K562 (cell line): ENCODE results near the gene IGSF21. TPM values are rescaled to one million over a fixed set of nuclear protein-coding genes. Genes with fewer than 3 reads are reported as not detected.

Source experiments
- BMI1 ChIP-seq: fragments of 150-350 bp; IDR thresholded peaks from 2 replicates; pipeline ENCODE4 v1.6.1; 2014; ENCODE audit warnings: low read length
- CC2D1A ChIP-seq: fragments of 450-650 bp; IDR thresholded peaks from 2 replicates; pipeline ENCODE4 v1.6.1; 2017; ENCODE audit warnings: mild to moderate bottlenecking
- DACH1 ChIP-seq: fragments of 450-650 bp; IDR thresholded peaks from 2 replicates; pipeline ENCODE4 v1.6.1; 2018; ENCODE audit not compliant: partially characterized antibody
- ELF1 ChIP-seq: fragments of 200-800 bp; sonication (Bioruptor generic); IDR thresholded peaks from 2 replicates; pipeline ENCODE4 v1.6.1; 2016; ENCODE audit warnings: missing genetic modification characterization, missing compliant biosample characterization
- ETV1 ChIP-seq: fragments of 450-650 bp; conservative IDR thresholded peaks from 2 replicates; pipeline ENCODE4 v1.6.1; 2016; ENCODE audit warnings: missing genetic modification characterization, control low read depth, low read depth, missing compliant biosample characterization
- HDGF ChIP-seq: fragments of 450-650 bp; IDR thresholded peaks from 2 replicates; pipeline ENCODE4 v1.6.1; 2016
- MAFG ChIP-seq: fragments of 450-650 bp; conservative IDR thresholded peaks from 2 replicates; pipeline ENCODE4 v1.6.1; 2016; ENCODE audit warnings: missing genetic modification characterization, missing compliant biosample characterization
- MED1 ChIP-seq: sonication (generic); formaldehyde crosslinking; IDR thresholded peaks from 2 replicates; pipeline ENCODE4 v1.8.1; 2023; ENCODE audit warnings: missing genetic modification reagents, borderline replicate concordance
- MYC ChIP-seq, 2 experiments: fragments of 250-450 bp in 1 of 2; sonication (Bioruptor Pico) in 1 of 2; IDR thresholded peaks; 2 replicates each; pipeline versions ENCODE4 v1.5.1 to v1.6.1; 2012 to 2021; ENCODE audit warnings: low read depth in 2 of 2, borderline replicate concordance in 1 of 2, improper control_type of control experiment in 1 of 2, low read length in 1 of 2, mild to moderate bottlenecking in 1 of 2, moderate library complexity in 1 of 2
- TEAD4 ChIP-seq, 2 experiments: sonication (generic) in 1 of 2; formaldehyde crosslinking in 1 of 2; IDR thresholded peaks; 2 replicates each; pipeline versions ENCODE4 v1.6.1 to v1.8.0; 2012 to 2022; ENCODE audit warnings: borderline replicate concordance in 1 of 2, inconsistent platforms in 1 of 2, low read length in 1 of 2, mild to moderate bottlenecking in 1 of 2, missing genetic modification reagents in 1 of 2
- ZBTB7A ChIP-seq: IDR thresholded peaks from 2 replicates; pipeline ENCODE4 v1.6.1; 2011; ENCODE audit warnings: low read depth, mild to moderate bottlenecking, low read length, moderate library complexity, borderline replicate concordance; ENCODE audit not compliant: control insufficient read depth
- ZNF217 ChIP-seq: sonication (generic); formaldehyde crosslinking; IDR thresholded peaks from 2 replicates; pipeline ENCODE4 v1.8.0; 2022; ENCODE audit warnings: mild to moderate bottlenecking, missing genetic modification reagents
- ZNF583 ChIP-seq: fragments of 250-450 bp; sonication (Bioruptor Pico); IDR thresholded peaks from 2 replicates; pipeline ENCODE4 v1.4.0; 2020
- polyA plus RNA-seq, 8 experiments: library from polyadenylated mRNA; depleted of rRNA in 4 of 8; stranded (reverse) in 5 of 8; unstranded in 3 of 8; fragments of >200 nt; fragmentation: Nextera tagmentation in 2 of 8; fragmentation: Illumina TruSeq in 1 of 8; extraction: Ambion mirVana in 2 of 8; extraction: Trizol in 1 of 8; gene quantifications; 2 replicates each; pipeline versions ENCODE4 v1.2.1 to v1.2.3, GENCODE V29; 2011 to 2014; ENCODE audit warnings: inconsistent platforms in 1 of 8, missing spikeins in 1 of 8
- total RNA-seq, 7 experiments: library from RNA; depleted of rRNA in 6 of 7; stranded (reverse); fragments of >200 nt in 6 of 7; fragmentation: Illumina TruSeq in 2 of 7; extraction: Trizol in 2 of 7; gene quantifications; 2 replicates each; pipeline versions ENCODE4 v1.2.1 to v1.2.3, GENCODE V29; 2011 to 2021; ENCODE audit warnings: low replicate concordance in 1 of 7
- TF ChIP-seq, protein P1 (sequence below): fragments of 450-650 bp; formaldehyde crosslinking; IDR thresholded peaks from 2 replicates; pipeline ENCODE4 v1.4.0; 2020; ENCODE audit warnings: mild to moderate bottlenecking, moderate library complexity
- TF ChIP-seq, protein P2 (sequence below): fragments of 250-450 bp; sonication (Bioruptor Pico); IDR thresholded peaks from 2 replicates; pipeline ENCODE4 v1.9.0; 2021; ENCODE audit warnings: mild to moderate bottlenecking
- TF ChIP-seq, protein P3 (sequence below), 3 experiments: IDR thresholded peaks in 2 of 3; conservative IDR thresholded peaks in 1 of 3; 2 replicates each; pipeline ENCODE4 v1.5.1; 2011 to 2012; ENCODE audit warnings: low read length in 3 of 3, mild to moderate bottlenecking in 3 of 3, control low read depth in 2 of 3, improper control_type of control experiment in 1 of 3, inconsistent platforms in 1 of 3, low read depth in 1 of 3, mixed read lengths in 1 of 3, moderate library complexity in 1 of 3; ENCODE audit not compliant: insufficient read depth in 2 of 3
- TF ChIP-seq, protein P4 (sequence below): fragments of 150-350 bp; conservative IDR thresholded peaks from 2 replicates; pipeline ENCODE4 v1.6.1; 2014; ENCODE audit warnings: low read length
- TF ChIP-seq, protein P5 (sequence below): sonication (generic); formaldehyde crosslinking; IDR thresholded peaks from 2 replicates; pipeline ENCODE4 v1.8.0; 2022; ENCODE audit warnings: mild to moderate bottlenecking, missing genetic modification reagents
- TF ChIP-seq, protein P6 (sequence below): fragments of 250-450 bp; sonication (Bioruptor Pico); IDR thresholded peaks from 2 replicates; pipeline ENCODE4 v1.5.1; 2021; ENCODE audit warnings: mild to moderate bottlenecking

Gene IGSF21
- total and polyA plus RNA-seq, 9 of the 15 experiments (the other 6 are each of a cell fraction or from before 2014, with no cell fraction given): not detected

DNA sequence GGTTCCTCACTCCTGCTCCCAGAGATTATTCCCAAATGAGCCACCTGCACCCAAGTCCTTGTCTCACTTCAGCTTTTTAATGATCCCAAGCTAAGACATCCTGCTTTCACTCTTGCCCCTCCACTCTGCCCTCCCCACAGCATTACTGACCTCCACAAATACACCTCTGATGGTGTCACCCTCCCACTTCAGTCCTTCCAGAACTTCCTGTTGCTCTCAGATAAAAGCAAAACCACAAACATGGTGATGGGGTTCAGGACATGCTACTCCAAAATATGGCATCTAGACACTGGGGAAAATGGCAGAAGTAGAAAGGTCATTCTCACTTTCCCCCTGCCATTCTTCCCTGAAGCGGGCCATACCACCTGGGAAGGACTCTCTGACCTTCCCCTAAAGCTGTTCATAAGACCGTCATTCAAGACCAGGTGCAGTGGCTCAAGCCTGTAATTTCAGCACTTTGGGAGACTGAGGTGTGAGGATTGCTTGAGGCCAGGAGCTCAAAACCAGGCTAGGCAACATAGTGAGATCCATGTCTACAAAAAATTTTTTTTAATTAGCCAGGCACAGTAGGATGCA, 307.4 kb downstream of the IGSF21 start (continued):
- TF ChIP-seq TEAD4 (IDR thresholded peaks at IDR 0.05; ENCODE audit: low read length): peak; percentile 56; the same call in 1 of the 2 replicates
- TF ChIP-seq TEAD4 (CRISPR knock-in tag; IDR thresholded peaks at IDR 0.05; ENCODE audit: borderline replicate concordance): no peak
- no peak; the same call in 1 of the 2 replicates for TF ChIP-seq ELF1 (tag)
- no peak for TF ChIP-seq DACH1
- no peak for TF ChIP-seq ZNF217 (CRISPR knock-in tag)
- TF ChIP-seq ZBTB7A: no peak
- 0 out of 2 replicates have a peak, but pooled peaks have one; percentile 42 for TF ChIP-seq ZNF583
- peak; percentile 44; the same call in 1 of the 2 replicates for TF ChIP-seq MYC (IDR thresholded peaks at IDR 0.05; ENCODE audit: low read depth, low read length)
- TF ChIP-seq MYC (CRISPR knock-in tag; IDR thresholded peaks at IDR 0.05; ENCODE audit: borderline replicate concordance, low read depth): no peak
- TF ChIP-seq, protein P1, sequence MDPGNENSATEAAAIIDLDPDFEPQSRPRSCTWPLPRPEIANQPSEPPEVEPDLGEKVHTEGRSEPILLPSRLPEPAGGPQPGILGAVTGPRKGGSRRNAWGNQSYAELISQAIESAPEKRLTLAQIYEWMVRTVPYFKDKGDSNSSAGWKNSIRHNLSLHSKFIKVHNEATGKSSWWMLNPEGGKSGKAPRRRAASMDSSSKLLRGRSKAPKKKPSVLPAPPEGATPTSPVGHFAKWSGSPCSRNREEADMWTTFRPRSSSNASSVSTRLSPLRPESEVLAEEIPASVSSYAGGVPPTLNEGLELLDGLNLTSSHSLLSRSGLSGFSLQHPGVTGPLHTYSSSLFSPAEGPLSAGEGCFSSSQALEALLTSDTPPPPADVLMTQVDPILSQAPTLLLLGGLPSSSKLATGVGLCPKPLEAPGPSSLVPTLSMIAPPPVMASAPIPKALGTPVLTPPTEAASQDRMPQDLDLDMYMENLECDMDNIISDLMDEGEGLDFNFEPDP: no peak
- TF ChIP-seq, protein P2, sequence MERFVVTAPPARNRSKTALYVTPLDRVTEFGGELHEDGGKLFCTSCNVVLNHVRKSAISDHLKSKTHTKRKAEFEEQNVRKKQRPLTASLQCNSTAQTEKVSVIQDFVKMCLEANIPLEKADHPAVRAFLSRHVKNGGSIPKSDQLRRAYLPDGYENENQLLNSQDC: no peak
- TF ChIP-seq, protein P3, sequence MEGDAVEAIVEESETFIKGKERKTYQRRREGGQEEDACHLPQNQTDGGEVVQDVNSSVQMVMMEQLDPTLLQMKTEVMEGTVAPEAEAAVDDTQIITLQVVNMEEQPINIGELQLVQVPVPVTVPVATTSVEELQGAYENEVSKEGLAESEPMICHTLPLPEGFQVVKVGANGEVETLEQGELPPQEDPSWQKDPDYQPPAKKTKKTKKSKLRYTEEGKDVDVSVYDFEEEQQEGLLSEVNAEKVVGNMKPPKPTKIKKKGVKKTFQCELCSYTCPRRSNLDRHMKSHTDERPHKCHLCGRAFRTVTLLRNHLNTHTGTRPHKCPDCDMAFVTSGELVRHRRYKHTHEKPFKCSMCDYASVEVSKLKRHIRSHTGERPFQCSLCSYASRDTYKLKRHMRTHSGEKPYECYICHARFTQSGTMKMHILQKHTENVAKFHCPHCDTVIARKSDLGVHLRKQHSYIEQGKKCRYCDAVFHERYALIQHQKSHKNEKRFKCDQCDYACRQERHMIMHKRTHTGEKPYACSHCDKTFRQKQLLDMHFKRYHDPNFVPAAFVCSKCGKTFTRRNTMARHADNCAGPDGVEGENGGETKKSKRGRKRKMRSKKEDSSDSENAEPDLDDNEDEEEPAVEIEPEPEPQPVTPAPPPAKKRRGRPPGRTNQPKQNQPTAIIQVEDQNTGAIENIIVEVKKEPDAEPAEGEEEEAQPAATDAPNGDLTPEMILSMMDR (IDR thresholded peaks at IDR 0.05 in 2 of 3, conservative IDR thresholded peaks at IDR 0.05 in 1 of 3; ENCODE audit: insufficient read depth in 2 of 3, low read depth in 1 of 3, low read length in 3 of 3): no peak
- TF ChIP-seq ETV1 (tag): peak; percentile 41; the same call in 1 of the 2 replicates
- TF ChIP-seq, protein P4, sequence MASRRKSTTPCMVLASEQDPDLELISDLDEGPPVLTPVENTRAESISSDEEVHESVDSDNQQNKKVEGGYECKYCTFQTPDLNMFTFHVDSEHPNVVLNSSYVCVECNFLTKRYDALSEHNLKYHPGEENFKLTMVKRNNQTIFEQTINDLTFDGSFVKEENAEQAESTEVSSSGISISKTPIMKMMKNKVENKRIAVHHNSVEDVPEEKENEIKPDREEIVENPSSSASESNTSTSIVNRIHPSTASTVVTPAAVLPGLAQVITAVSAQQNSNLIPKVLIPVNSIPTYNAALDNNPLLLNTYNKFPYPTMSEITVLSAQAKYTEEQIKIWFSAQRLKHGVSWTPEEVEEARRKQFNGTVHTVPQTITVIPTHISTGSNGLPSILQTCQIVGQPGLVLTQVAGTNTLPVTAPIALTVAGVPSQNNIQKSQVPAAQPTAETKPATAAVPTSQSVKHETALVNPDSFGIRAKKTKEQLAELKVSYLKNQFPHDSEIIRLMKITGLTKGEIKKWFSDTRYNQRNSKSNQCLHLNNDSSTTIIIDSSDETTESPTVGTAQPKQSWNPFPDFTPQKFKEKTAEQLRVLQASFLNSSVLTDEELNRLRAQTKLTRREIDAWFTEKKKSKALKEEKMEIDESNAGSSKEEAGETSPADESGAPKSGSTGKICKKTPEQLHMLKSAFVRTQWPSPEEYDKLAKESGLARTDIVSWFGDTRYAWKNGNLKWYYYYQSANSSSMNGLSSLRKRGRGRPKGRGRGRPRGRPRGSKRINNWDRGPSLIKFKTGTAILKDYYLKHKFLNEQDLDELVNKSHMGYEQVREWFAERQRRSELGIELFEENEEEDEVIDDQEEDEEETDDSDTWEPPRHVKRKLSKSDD: no peak
- TF ChIP-seq MAFG: no peak
- TF ChIP-seq, protein P5, sequence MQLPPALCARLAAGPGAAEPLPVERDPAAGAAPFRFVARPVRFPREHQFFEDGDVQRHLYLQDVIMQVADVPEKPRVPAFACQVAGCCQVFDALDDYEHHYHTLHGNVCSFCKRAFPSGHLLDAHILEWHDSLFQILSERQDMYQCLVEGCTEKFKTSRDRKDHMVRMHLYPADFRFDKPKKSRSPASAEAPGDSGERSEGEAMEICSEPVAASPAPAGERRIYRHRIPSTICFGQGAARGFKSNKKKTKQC (CRISPR knock-in tag): no peak
- TF ChIP-seq CC2D1A: no peak
- TF ChIP-seq BMI1: no peak
- TF ChIP-seq HDGF: no peak
- no peak for TF ChIP-seq MED1 (CRISPR knock-in tag)
- TF ChIP-seq, protein P6, sequence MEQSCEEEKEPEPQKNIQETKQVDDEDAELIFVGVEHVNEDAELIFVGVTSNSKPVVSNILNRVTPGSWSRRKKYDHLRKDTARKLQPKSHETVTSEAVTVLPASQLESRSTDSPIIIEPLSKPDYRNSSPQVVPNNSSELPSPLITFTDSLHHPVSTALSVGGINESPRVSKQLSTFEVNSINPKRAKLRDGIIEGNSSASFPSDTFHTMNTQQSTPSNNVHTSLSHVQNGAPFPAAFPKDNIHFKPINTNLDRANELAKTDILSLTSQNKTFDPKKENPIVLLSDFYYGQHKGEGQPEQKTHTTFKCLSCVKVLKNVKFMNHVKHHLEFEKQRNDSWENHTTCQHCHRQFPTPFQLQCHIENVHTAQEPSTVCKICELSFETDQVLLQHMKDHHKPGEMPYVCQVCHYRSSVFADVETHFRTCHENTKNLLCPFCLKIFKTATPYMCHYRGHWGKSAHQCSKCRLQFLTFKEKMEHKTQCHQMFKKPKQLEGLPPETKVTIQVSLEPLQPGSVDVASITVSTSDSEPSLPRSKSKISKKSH (CRISPR knock-in tag): no peak
